SHP77 treated with DMSO at 0.1 percent for 48 hours (cell line): ENCODE results near the gene AGAP1.
"Not testable (repeated sequence)": the region's sequence is repeated elsewhere in the genome, so short reads cannot be mapped to it uniquely, and the experiment has no call there.

Experiments
- DNase-seq: peaks from one replicate; lab custom pipeline; 2025; lab: John Stamatoyannopoulos, UW

The AGAP1 gene

GRCh38 chr2:235592430-235592829, 98.6 kb downstream of the AGAP1 start:
- DNase-seq, result no peak

DNA sequence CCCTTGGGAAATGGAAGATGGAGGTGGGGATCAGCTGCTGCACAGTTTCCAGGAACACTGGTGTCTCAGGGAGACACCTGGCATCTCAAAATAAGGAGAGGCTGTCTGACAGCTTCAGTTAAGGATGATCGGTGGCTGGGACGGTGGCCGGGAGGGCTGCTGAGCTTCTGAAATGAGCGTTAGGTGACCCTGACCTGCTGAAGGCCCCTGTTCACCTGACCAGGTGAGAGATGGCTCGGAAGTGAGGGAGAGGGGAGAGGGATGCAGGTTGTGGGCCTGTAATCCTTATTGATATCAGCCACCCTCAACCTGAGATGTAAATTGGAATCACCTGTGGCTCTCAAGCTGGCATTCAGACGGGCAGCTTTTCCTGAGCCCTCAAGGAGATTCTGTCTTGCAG, 99.0 kb downstream of the AGAP1 start:
- no peak for DNase-seq

GRCh38 chr2:235594041-235594440, 100.2 kb downstream of the AGAP1 start:
- peak; percentile 51 for DNase-seq

- no peak for DNase-seq
Observed at GRCh38 chr2:235594964-235595363, 101.1 kb downstream of the AGAP1 start.

DNA sequence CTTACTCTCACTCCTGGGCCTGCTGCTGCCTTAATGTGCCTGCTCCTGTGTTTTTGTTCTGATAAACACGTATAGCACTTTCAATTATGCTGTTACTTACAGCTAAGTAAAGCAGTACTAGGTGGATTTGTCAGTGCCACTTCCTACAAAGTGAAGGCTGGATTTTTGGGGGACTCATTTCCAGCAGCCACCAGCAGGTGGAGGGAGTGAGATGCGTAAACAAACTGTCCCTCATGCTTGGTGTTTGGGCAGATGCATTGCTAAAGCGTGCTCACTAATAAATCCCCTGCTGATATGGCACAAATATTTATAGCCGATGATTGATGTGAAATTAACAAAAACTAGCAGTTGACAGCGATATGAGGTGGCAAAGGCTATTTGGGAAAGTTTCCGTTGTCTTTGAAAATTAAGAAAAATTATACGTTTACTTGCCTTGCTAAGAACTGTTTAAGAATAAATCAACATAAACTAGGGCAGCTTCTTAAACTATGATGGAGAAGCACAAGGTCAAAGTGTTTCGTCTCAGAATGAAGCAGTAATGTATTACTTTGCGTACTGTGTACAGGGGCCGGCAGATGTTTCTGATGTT, 101.7 kb downstream of the AGAP1 start:
- DNase-seq, result no peak

DNA sequence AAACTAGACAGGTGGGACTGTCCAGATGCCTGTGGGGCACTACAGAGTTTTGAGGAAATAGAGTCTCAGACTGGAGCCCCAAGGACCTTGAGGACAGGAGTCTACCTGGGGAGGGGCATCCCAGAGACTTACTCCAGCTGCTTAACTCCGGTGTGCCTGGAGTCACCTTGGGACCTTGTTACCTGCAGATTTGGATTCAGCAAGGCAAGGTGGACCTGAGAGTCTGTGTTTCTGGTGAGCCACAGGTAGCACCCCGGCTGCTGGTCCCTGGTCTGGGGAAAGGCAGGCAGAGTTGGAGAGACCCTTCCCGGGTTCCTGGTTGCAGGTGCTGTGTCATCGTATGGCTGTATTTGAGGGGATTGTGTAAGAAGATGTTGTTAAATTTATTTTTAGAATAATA, 102.4 kb downstream of the AGAP1 start:
- DNase-seq, result no peak

DNA sequence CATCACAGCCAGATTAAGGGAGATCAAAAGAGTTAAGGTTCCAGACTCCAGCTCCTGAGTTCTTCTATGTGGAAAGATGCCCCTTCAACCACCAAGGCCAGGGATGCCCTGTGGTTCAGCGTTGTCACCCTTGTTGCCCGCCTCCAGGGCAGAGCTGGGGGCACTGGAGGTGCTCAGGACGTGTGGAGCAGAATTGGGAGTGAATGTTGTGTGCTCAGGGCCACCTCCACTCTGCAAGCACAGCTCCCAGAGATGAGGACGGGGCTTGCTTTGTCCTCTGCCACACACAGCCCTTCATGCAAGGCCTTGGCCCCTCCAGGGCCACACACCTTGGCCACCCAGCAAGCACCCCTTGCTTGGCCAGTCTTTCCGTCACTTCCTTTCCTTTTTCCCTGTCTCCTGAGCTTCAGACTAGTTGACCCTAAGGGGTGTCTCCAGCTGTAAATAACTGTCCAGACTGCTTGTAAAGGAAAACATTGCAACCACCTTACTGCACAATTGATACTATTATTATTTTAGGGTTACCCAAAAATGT, 103.3 kb downstream of the AGAP1 start:
- DNase-seq, result no peak

- no peak for DNase-seq
Observed at GRCh38 chr2:235598026-235598425, 104.2 kb downstream of the AGAP1 start.

GRCh38 chr2:235598532-235599531, 105.0 kb downstream of the AGAP1 start:
- no peak for DNase-seq

DNA sequence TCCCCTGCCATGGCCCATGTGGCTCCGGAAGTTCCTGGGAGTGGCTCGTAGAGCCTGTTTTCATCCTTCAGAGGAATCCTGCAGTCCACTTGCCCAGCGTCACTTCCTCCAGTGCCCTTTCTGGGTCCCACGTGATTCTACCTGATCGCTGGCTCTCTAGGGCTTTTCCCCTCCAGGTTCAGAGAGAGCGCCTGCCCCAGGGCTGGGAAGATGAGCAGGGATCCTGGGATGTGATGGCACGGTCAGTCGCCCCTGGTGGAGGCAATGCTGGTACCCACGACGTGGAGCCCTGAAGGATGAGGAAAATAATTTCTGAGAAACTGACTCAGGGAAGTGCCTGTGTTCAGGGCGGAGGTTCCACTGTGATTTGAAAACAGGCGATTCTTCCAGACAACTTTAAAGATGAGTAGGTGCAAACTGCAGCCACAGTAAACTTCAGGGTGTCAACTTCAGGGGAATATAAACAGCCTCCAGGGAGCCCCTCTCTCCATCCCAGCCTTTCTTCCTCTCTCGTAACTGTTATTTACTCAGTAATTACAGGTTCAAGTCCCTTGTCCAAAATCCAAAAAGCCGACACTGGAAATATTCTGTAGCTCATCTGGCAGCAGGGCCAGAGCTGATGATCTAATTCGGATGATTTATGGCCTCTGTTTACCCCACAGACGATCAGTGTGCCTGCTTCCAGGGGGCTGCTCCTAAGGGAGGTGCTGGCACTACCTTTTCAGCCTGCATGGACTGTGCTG, 105.9 kb downstream of the AGAP1 start:
- no peak for DNase-seq

- no peak for DNase-seq
Observed at GRCh38 chr2:235600406-235600805, 106.6 kb downstream of the AGAP1 start.

GRCh38 chr2:235600926-235601325, 107.1 kb downstream of the AGAP1 start:
- no peak for DNase-seq

GRCh38 chr2:235601960-235602704, 108.3 kb downstream of the AGAP1 start:
- DNase-seq, result no peak

GRCh38 chr2:235602971-235603370, 109.1 kb downstream of the AGAP1 start:
- not testable (repeated sequence) for DNase-seq

DNA sequence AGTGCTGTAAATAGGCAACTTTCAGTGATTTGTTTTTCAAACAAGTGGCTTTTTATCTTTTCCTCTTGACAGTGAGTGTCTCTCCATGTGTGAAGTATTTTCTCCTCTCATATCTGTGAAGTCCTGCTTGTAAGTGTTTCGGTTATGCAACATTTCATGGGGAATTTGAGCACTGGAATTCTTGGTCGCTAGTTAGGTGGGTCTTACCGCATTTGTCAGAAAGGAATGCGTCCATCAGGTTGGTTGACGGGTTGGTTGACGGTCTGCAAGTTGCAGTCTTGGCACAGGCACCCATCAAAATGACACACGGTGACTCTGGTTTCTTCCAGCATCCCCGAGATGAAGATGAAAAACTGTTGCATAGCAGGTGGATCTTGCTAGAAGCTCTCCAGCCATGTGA, 109.8 kb downstream of the AGAP1 start:
- DNase-seq, result no peak

GRCh38 chr2:235605312-235606003, 111.6 kb downstream of the AGAP1 start:
- no peak for DNase-seq

- DNase-seq, result no peak
Observed at GRCh38 chr2:235606004-235606715, 112.3 kb downstream of the AGAP1 start.

- DNase-seq, result no peak
Observed at GRCh38 chr2:235607546-235608199, 113.8 kb downstream of the AGAP1 start.

DNA sequence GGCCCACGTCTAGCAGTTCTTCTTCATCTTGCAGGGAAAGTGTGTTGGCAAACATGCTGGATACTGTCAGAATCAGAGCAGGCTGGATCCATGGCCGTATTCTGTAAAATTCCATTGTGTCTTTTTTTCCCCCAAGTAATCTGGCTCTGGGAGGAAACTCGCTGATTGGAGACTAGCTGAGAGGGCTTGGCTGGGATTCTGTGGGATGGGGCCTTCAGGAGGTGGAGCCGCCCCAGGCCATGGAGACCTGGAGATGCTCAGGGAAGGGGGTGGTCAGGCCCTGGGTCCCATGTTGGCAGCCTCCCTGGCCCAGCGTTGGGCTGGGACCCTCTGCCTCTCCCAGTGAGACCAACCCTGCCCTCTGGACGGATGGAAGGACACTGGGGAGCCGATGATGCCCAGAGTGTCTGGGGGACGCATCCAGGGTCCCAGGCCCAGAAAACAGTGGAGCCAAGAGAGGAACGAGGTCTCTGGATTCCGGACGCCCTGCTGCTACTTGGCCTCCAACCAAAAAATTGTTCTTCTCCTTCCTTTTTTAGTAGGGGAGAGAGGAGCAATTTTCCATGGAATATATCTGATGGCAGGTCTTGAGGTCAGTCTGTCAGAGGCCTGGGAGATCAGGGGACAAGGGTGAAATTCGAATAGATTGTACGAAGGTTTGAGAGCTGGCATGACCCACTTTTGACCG, 114.5 kb downstream of the AGAP1 start:
- no peak for DNase-seq
